KBM-7 (cell line): Measurements from ENCODE around the gene ANKRD33.
"Not testable (repeated sequence)": the region's sequence is repeated elsewhere in the genome, so short reads cannot be mapped to it uniquely, and the experiment has no call there.

ENCODE experiments used
- DNase-seq: peaks from one replicate; pipeline ENCODE4 v3.0.0-alpha.2; 2015
- in situ Hi-C: fragments of 300-500 bp; cut with MboI; formaldehyde crosslinking; loops from 2 replicates; pipeline ENCODE4 v1.14.3; 2020; ENCODE audit warnings: low sequenced_read_pairs, low pct_unique_long_range_greater_than_20kb, mixed read lengths

The ANKRD33 gene

DNA sequence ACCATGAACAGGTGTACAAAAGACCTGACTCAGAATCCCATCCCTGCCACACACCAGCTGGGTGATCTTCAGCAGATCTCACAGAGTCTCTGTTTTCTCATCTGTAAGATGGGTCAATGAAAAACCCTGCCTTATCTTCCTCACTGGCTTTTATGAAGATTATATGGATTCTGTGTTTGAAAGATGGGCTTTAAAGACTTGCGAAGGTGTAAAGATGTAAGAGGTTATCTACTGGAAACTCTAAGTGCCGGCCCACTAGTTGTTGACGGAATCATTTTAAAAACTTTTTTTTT is 15.3 kb upstream of the ANKRD33 start:
- in situ Hi-C loops: no loop called here
- DNase-seq: no peak

DNA sequence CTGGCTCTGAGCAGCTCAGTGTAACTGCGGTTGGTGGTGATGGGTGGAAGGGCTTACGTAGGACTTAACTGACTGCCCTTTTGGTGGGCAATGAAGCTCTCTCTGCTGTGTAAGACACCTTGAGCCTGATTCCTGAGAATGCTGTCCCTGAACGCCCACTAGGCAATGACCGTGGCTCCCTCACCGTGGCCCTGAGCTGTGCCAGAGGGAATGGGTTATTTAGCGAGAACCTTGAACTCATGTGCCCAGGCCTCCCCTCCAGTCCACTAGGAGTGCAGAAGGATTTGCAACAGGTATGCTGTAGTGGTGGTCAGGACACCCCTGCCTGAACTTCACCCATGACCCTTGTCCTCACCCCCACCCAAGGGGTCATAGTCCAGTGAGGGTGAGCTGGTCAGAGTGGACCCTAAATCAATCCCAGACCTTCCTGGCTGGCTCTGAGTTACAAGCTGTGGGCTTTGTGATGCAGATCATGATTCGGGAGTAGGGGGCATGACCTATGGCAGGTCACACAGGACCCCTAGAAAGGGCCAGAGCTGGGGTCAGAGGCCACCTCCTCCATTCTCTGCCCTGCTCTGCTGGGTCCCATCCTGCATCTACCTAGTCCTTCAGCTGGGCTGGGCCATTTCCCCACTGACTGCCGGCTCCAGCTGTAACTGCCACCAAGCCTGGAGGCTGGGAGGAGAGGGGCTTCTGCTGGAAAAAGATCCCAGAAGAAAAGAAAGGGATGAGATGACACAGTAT is 14.5 kb upstream of the ANKRD33 start:
- no peak for DNase-seq
- in situ Hi-C loops: no loop called here

DNA sequence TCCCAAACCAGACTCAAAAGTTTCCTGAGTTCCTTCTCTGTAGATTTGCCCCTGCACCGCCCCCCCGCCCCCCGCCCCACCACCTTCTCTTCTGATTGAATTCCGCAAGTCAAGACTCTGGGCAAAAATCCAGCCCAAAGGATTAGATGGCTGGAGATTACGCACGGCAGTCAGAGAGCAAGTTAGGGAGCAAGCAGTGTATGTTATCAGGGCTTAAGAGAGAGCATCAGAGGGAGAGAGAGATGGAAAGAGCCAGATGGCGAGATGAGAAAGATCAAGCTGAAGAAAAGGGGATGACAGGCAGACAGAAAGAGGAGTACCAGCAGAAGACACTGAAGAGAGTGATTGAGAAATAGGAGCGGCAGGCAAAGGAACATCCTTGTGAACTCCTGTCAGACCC is 13.9 kb upstream of the ANKRD33 start:
- DNase-seq: no peak
- in situ Hi-C loops: no loop called here

DNA sequence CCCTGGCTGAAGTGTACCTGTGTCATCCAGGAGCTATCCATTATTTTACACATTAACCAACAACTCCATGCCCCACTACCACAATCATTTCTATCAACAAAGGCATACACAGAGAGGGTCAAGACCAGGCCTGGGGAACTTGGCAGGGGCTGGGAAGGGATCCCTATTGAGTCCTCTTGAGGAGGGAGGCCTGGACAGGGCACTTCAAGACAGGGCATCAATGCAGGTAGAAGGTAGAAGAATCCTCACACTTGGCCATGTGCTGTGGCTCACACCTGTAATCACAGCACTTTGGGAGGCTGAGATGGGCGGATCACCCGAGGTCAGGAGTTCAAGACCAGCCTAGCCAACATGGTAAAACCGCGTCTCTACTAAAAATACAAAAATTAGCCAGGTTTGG is 13.4 kb upstream of the ANKRD33 start:
- no peak for DNase-seq
- in situ Hi-C loops: no loop called here

DNA sequence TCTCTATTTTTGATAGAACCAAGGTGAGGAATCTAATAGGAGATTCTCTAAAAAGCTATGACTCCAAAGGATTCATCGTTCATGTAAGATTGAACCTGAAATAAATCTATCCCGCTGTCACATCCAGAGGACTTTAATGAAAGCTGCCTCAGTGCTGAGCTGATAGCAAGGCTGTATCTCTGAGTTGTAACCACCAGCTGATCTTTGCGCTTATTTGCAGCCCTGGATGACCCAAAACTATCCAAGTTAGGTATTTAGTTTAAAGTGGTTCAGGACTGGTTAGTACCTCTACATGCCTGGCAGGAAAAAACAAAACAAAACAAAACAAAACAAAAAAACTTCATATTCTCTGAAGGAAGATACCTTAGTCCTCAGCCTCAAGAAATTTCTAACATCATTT is 8.8 kb upstream of the ANKRD33 start:
- in situ Hi-C loops: no loop called here
- DNase-seq: no peak

DNA sequence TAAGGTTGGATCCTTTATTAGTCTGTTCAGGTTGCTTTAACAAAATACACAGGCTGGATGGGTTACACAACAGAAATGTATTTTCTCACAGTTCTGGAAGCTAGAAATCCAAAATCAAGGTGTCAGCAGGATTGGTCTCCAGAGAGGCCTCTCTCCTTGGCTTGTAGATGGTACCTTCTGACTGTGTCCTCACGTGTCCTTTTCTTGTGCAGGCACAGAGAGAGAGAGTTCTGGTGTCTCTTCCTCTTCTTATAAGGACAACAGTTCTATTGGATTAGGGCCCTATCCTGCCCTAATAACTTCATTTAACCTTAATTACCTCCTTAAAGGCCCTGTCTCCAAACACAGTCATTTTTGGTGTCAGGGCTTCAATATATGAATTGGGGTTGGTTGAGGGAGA is 4.6 kb upstream of the ANKRD33 start:
- in situ Hi-C loops: no loop called here
- no peak for DNase-seq

DNA sequence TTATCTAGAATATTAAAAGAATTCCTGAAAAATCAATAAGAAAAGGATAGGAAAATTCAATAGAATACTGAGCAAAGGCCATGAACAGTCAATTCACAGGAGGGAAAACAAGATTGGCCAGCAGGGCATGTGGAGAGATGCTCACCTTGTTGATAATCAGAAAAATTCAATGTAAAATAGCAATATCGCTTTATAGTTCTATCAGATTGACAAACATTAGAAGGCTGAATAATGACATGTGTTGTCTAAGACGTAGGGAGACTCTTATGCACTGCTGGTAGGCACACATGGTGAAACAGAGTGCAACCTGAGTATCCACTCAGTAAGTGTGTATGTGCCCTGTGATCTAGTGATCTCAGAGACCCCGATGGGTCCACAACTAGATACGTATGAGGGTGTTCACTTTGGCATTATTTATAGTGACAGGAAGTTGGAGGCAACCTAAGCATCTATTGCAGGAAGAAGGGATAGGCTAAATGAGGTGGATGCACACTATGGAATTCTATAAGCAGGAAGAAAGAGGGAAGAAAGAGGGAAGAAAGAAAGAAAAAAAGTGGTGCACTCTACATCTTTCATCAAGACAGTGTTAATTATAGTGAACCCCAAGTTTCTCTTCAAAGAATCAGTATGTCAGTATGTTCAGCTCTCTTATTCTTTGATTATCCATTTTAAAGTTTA is 3.8 kb upstream of the ANKRD33 start:
- no peak for DNase-seq
- in situ Hi-C loops: no loop called here

DNA sequence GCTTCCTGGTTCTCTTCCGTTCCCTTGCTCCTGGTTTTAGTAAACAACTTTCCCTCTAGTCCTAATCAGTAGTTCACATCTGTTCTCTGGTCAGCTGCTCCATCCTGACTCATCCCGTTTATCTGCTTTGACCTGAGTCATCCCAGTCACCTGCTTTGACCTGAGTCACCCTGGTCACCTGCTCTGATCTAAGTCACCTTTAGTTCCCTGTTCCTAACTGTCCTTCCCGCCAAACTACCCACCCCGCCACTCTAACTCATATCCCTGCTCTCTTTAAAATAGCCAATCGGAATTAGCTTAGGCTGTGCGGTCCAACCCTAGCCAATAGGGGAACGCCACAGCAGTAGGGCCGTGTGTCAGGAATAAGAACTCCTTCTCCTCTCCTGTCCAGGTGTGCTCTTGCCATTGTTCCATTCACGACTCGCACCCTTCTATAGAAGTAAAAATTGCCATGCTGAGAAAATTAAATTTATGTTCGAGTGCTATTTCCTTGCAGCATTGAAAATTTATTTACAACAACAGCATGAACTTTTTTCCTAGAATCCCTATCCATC is 3.1 kb upstream of the ANKRD33 start:
- in situ Hi-C loops: no loop called here
- no peak for DNase-seq

DNA sequence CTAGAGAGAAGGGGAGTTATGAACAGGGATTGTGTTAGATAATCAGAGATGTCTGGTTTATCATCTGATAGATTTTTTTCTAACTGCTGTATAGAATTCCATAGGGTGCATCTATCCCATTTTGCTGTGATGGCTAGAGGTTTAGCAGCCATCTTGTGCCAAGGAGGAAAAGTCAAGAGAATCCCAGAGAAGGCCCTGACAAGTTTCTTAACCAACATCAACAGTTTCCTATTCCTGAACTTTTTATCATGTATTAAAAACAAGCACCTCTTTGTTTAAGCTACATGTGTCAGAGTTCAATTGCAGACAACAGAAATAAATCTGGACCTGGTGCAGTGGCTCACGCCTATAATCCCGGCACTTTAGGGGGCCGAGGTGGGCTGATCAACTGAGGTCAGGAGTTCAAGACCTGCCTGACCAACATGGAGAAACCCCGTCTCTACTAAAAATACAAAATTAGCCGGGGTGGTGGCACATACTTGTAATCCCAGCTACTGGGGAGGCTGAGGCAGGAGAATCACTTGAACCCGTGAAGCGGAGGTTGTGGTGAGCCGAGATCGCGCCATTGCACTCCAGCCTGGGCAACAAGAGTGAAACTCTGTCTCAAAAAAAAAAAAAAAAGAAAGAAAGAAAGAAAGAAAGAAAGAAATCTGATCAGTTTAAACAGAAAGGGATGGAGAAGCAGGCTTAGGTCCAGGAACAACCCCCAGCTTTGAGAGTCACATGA is 2.4 kb upstream of the ANKRD33 start:
- DNase-seq, in situ Hi-C loops: not testable (repeated sequence)

DNA sequence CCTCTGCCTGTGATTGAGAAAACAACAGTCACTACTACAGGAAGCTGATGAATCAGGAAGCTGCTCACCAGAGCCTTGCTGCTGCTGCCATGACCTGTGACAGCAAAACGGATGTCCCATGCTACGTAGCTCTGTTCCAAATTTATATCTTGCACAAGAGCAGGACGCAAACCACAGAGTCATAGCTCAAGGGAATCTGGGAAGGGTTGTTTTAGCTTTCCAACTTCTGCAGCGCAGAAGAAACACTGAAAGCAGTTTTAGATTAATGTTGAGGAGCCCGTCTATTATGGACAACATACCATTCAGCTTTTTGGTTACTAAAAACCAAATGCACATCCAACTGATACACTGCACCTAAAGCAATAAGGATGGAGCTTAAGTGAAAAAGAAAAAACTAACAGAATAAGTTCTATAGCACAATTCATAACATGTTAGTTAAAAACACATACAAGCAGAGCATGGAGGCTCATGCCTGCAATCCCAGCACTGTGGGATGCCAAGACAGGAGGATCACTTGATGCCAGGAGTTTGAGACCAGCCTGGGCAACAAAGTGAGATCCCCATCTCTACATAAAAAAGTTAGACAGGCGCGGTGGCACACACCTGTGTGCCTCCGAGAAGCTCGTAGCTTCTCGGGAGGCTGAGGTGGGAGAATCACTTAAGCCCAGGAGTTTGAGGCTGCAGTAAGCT is 1.7 kb upstream of the ANKRD33 start:
- peak; percentile 83 for DNase-seq
- in situ Hi-C loops: no loop called here

DNA sequence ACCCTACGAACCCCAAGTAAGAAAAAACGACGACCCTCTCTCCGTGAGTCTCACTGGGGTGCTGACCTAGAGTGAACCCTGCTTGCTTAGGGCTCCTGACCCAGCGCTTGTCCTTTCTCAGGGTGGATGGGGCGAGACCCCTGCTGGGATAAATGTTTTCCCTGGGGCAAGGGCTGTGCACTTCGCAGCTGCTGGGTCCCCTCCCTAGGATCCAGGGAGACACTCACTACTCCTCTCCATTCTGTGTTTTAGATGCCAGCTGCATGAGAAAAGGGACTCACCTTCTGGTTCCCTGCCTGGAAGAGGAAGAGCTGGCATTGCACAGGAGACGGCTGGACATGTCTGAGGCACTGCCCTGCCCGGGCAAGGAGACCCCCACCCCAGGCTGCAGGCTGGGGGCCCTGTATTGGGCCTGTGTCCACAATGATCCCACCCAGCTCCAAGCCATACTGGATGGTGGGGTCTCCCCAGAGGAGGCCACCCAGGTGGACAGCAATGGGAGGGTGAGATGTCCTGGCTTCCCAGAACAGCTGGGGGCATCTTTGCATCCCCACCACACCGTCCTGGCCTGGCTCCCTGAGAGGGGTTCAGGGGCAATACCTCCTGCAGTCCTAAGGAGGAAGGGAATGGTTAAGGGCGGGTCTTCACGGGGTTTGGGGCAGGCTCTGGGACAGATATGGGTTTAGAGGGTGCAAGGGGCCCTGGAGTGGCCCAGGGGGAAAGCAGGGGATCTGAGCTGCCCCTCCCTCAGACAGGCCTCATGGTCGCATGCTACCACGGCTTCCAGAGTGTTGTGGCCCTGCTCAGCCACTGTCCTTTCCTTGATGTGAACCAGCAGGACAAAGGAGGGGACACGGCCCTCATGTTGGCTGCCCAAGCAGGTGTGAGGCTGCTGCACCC is 663 bp downstream of the ANKRD33 start:
- in situ Hi-C loops: no loop called here
- no peak for DNase-seq

DNA sequence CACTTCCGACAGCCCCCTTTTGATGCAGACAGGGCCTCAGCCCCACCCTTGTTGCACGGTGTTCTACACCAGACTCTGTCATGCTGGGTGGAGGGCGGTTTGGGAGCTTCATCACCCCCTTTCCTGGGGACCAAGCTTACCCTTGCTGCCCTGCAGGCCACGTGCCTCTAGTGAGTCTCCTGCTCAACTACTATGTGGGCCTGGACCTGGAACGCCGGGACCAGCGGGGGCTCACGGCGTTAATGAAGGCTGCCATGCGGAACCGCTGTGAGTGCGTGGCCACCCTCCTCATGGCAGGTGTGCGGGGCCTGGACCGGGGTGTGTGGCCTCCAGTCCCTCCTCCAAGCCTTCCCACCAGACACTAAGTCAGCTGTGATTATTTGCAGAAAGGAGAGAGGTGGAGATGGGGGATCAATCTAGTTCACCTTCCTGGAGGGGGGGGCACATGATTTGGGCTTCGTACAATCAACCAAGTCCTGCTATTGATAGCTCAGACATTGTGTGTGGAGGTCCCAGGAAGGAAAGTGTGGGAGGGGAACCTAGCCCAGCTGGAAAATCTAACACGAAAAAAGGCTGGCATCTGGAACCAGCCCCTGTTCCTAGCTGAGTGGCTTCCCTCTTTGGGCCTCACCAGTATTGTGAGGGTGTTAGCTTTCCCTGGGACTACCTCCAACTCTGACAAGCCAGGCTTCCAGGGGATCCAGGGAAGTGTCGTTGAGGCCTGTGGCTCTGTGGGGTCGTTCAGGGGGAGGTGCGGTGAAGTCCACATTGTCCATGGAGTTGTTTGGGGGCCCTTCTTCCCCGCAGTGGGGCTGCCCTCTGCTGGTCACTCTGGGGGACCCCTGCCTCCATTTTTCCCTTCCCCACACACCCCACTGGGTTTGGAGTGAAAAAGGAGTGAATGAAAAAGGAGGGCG is 1.6 kb downstream of the ANKRD33 start:
- DNase-seq: no peak
- in situ Hi-C loops: no loop called here

DNA sequence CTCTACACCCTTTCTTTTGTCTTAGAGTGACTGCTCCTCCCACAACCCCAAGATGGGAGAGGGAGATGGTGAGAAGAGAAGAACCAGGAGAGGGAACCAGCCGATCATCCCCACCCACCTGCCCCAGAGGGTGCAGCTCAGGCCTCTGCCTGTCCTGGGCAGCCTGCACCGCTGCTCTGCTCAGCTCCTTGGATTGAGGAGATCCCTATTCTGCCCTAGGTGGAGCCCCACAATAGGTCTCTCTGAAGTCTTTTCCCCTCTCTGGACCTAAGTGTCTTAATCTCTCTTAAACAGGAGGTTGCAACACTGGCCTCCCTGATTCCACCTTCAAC is 2.2 kb downstream of the ANKRD33 start:
- in situ Hi-C loops: no loop called here

DNA sequence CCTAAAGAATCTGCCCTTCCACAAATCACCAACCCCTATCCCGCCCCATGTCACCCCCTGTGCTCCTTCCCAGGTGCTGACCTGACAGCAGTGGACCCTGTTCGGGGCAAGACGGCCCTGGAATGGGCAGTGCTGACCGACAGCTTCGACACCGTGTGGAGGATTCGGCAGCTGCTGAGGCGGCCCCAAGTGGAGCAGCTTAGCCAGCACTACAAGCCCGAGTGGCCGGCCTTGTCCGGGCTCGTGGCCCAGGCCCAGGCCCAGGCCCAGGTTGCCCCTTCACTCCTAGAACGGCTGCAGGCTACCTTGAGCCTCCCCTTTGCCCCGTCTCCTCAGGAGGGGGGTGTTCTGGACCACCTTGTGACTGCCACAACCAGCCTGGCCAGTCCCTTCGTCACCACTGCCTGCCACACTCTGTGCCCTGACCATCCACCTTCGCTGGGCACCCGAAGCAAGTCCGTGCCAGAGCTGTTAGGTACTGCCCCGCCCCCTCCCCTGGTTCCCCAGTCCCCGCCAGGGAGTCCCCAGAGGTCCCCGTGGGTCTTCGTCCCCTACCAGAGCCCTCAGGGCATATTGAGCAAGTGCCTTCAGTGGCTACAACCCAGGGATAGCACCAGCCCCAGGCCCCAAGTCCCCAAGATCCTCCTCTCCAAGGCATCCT is 2.7 kb downstream of the ANKRD33 start:
- in situ Hi-C loops: no loop called here
- no peak for DNase-seq

More for the DNA sequence above, 2.2 kb downstream of the ANKRD33 start:
- DNase-seq: no peak

DNA sequence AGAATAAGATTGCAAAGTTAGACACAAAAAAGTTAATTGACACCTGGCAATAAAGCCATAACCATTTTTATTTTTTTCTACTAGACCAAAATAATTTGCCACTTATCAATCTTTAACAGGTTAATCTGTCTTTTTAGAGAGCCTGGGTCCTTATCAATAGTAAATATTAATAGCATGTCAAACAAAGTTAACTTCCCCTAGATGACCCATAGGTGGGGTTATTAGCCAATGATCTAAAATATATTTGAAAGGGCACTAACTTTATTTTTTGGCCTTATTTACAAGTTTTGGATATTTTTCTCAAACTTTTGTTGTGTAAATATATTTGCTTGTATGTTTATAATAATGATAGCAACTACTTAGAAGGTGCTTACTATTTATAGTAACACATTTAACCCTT is 3.9 kb downstream of the ANKRD33 start:
- in situ Hi-C loops: no loop called here
- DNase-seq: no peak

DNA sequence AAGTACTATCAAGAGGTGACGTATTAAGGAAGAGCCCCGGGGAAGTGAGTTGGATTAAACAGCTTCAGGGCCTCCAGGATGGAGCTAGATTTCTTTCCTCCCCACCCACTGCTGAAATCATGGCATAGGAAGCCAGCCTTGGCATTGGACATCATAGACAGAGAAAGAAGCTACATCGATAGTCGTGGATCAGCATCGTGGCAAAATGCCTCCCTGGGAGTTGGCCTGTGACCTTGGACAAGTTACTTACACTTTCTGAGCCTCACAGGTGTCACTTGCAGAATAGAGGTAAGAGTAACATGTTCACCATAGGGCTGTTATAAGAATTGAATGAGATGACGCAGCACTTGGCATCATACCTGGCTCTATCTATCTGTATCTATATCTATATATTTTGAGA is 5.9 kb downstream of the ANKRD33 start:
- in situ Hi-C loops: no loop called here
- no peak for DNase-seq

DNA sequence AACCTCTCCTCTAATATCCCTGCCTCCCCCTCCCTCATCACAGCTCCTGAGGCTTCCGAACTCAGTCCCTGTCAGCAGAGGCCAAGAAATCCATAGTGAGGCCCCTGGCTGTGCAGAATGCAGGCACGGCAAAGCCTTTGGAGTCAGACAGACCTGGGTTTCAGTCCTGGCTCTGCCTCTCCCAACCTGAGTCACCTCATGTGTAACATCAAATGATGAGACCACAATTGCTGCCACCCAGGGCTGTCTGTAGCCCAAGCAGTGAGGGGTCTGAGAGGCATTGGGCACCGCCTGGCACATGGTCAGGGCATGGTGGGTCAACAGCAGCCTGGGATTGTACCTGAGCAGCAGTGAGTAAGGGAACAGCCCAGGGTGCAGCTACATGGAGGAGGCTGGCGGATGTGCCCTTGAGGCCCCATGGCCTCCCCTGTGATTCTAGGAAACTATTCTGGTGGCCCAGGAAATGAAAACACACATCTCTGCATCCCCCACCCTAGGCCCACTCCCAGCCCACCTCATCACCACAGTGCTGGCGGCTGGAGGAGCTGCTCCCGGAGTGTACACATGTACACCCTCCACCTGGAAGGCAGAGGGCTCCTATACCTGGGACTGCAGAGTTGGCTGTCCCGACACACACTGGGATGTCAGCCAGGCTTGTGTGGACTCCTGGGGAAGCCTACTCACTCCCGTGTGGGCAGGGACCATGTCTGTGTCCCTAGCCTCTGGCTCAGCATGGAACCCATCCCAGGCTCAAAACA is 7.7 kb downstream of the ANKRD33 start:
- DNase-seq: no peak
- in situ Hi-C loops: no loop called here
